Umbilical cord (tissue), 2 donors: ENCODE measurements around the gene DBET. TPM values are rescaled to one million over a fixed set of nuclear protein-coding genes. Genes with fewer than 3 reads are reported as not detected.
"Not testable (repeated sequence)": the region's sequence is repeated elsewhere in the genome, so short reads cannot be mapped to it uniquely, and the experiment has no call there.

Source experiments
- DNase-seq: peaks from one replicate; pipeline ENCODE4 v3.0.0-alpha.2; 2015; ENCODE audit warnings: low spot score
- total RNA-seq: library from RNA; depleted of rRNA; stranded (reverse); fragments of >200 nt; gene quantifications from one replicate; pipeline ENCODE4 v1.2.3, GENCODE V29; 2014; ENCODE audit warnings: low replicate concordance; ENCODE audit not compliant: insufficient read depth

Gene DBET
- total RNA-seq, result not detected

- not testable (repeated sequence) for DNase-seq
Measured at GRCh38 chr4:190064342-190064741, at the start of gene DBET. DBET (plus strand) TSS chr4:190064502.

- DNase-seq, result no peak
Measured at GRCh38 chr4:190014771-190015537, 49.3 kb upstream of the DBET start.

GRCh38 chr4:190015538-190016368 lies 48.5 kb upstream of the DBET start:
- DNase-seq, result no peak

GRCh38 chr4:190016369-190017289 lies 47.7 kb upstream of the DBET start:
- DNase-seq, result no peak

GRCh38 chr4:190017357-190018200 lies 46.7 kb upstream of the DBET start:
- DNase-seq, result no peak

GRCh38 chr4:190018201-190018920 lies 45.9 kb upstream of the DBET start:
- no peak for DNase-seq

GRCh38 chr4:190019023-190019858 lies 45.1 kb upstream of the DBET start:
- DNase-seq, result no peak

GRCh38 chr4:190019859-190020463 lies 44.3 kb upstream of the DBET start:
- DNase-seq, result not testable (repeated sequence)

- peak; percentile 11 for DNase-seq
Measured at GRCh38 chr4:190020790-190021717, 43.2 kb upstream of the DBET start.

- DNase-seq, result not testable (repeated sequence)
Measured at GRCh38 chr4:190021973-190022372, 42.3 kb upstream of the DBET start.

GRCh38 chr4:190022614-190023281 lies 41.6 kb upstream of the DBET start:
- DNase-seq, result not testable (repeated sequence)

- DNase-seq, result not testable (repeated sequence)
Measured at GRCh38 chr4:190027156-190027555, 37.1 kb upstream of the DBET start, which contains the start of gene FRG2. FRG2 (minus strand) TSS chr4:190027256; CDS start chr4:190027204, 52 bp downstream.

- not testable (repeated sequence) for DNase-seq
Measured at GRCh38 chr4:190031264-190031663, 33.0 kb upstream of the DBET start.

GRCh38 chr4:190037704-190038388 lies 26.5 kb upstream of the DBET start:
- not testable (repeated sequence) for DNase-seq

GRCh38 chr4:190040873-190041272 lies 23.4 kb upstream of the DBET start:
- not testable (repeated sequence) for DNase-seq

GRCh38 chr4:190047627-190048026 lies 16.7 kb upstream of the DBET start:
- not testable (repeated sequence) for DNase-seq
